ENCODE data around the gene TMEM63C. TPM values are rescaled to one million over a fixed set of nuclear protein-coding genes. Genes with fewer than 3 reads are reported as not detected.

Gene TMEM63C
- total RNA-seq, 6 donors from 2014 or later = 0.15 to 8.3 (median 0.80) TPM; not detected in 2

DNA sequence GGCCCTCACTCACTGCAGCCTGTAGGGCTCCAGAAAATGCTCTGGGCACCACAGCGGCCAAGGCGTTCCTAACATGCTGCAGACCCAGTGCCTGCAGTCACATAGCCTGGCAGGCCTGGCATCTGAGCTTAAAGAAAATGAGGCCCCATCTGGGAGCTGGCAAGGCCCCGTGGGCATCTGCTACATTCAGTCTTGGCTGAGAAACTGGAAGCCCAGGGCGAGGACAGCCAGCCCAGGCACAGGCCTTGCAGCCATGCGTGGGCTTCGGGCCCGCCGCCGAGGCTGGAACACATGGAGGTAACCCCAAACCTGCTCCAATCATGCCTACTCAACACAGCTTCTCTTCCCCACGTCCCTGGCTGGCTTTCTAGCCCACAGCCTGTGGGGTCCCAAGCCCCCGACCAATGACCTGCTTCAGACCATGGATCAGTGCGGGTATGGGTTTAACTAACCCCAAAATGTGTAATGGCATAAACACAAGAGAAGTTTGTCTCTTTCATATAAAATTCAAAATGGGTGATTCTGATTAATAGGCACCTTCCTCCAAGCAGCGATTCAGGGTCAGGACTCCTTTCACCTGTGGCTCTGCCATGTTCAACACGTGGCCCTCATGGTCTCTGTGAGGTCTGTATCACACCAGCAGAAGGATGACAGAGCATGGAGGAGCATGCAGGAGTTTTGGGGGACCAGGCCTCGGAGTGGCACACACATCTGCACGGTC, 83.0 kb downstream of the TMEM63C start:
- Histone ChIP-seq H3K9me3 (peaks cover 0 to 14% (median 8%) of the 10 kb centered on the region in 4 donors), H3K4me1 (no peaks in the 10 kb centered on the region), H3K36me3 (no peaks in the 10 kb centered on the region), H3K27me3 (no peaks in the 10 kb centered on the region), H3K4me3 (no peak overlapping the region), H3K27ac (no peak overlapping the region)
- ATAC-seq (ENCODE audit: low FRiP score in 2 of 2) (no peak), DNase-seq (peak in 1 of 2 donors; percentile 62)
- no peak for TF ChIP-seq POLR2AphosphoS5 (IDR thresholded peaks at IDR 0.05)
- TF ChIP-seq POLR2A (IDR thresholded peaks at IDR 0.05) = no peak
- TF ChIP-seq, protein P1, sequence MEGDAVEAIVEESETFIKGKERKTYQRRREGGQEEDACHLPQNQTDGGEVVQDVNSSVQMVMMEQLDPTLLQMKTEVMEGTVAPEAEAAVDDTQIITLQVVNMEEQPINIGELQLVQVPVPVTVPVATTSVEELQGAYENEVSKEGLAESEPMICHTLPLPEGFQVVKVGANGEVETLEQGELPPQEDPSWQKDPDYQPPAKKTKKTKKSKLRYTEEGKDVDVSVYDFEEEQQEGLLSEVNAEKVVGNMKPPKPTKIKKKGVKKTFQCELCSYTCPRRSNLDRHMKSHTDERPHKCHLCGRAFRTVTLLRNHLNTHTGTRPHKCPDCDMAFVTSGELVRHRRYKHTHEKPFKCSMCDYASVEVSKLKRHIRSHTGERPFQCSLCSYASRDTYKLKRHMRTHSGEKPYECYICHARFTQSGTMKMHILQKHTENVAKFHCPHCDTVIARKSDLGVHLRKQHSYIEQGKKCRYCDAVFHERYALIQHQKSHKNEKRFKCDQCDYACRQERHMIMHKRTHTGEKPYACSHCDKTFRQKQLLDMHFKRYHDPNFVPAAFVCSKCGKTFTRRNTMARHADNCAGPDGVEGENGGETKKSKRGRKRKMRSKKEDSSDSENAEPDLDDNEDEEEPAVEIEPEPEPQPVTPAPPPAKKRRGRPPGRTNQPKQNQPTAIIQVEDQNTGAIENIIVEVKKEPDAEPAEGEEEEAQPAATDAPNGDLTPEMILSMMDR (IDR thresholded peaks at IDR 0.05) = no peak
- TF ChIP-seq EP300 (IDR thresholded peaks at IDR 0.05) = no peak
- 80 to 84% methylated on average over 13 to 16 of the region's 16 CpGs for WGBS, 2 donors

DNA sequence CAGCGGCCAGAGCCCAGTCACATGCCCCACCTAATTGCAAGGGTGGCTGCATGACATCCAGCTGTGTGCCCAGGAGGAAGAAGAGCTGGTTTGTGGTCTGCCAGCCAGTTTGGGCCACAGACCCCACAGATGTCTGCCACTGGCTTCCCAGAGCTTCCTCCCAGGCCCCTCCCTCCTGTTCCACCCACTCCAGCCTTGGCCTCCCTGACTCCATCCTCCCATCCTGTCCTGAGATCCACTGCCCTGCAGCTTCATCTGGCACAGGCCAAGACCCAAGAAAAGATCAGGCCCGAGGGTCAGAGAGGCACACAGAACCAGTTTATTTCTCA, 83.6 kb downstream of the TMEM63C start:
- no peak overlapping the region for H3K27ac ChIP-seq
- H3K36me3 ChIP-seq = no peaks in the 10 kb centered on the region
- WGBS, 2 donors = 55 to 73% methylated on average over 1 to 2 of the region's 2 CpGs
- H3K4me3 ChIP-seq = no peak overlapping the region
- no peaks in the 10 kb centered on the region for H3K4me1 ChIP-seq
- ATAC-seq (ENCODE audit: low FRiP score in 2 of 2) (no peak), DNase-seq (no peak)
- peaks cover 0 to under 1% (median 0%) of the 10 kb centered on the region in 4 donors for H3K27me3 ChIP-seq
- TF ChIP-seq POLR2AphosphoS5 (IDR thresholded peaks at IDR 0.05) = no peak
- peaks cover 0 to 14% (median 8%) of the 10 kb centered on the region in 4 donors for H3K9me3 ChIP-seq

DNA sequence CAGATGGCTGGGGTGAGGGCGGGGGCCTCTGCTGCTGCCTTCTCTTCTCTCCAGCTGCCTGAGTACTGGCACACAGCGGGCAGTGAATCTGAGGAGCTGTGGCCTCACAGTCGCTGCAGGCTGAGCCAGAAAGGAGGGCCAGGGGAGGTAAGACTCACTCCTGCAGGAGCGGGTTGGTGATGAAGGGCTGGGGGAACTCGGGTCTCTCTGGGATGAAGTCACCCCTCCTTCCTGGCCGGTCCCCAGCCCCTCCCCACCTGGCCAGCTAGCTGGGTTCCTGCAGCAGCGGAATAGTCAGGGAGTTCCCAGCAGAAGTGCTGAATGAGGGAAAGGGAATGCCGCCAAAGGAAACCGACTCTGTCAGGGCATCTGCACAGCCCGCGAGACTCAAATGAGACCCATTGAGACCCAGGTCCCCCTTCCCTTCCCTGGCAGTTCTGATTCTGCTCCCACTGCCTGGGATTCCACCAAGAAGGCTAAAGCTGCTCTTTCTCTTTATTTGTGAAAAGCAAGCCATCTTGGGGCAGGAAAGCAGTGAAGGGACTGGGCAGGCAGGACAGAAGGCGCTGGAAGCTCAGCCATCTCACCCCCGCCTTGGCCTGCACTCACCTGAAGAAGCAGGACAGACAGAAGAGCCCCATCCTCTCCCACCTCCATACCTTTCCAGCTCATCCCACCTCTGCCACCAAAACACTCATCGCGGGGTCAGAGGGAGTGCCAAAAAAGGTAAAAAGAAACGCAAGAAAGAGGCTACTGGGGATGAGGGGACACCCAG, 84.2 kb downstream of the TMEM63C start:
- TF ChIP-seq, protein P1 (IDR thresholded peaks at IDR 0.05) = no peak
- TF ChIP-seq POLR2AphosphoS5 (IDR thresholded peaks at IDR 0.05) (no peak), EP300 (IDR thresholded peaks at IDR 0.05) (no peak), POLR2A (IDR thresholded peaks at IDR 0.05) (no peak)
- WGBS, 2 donors = 77% methylated on average over 10 to 16 of the region's 16 CpGs

DNA sequence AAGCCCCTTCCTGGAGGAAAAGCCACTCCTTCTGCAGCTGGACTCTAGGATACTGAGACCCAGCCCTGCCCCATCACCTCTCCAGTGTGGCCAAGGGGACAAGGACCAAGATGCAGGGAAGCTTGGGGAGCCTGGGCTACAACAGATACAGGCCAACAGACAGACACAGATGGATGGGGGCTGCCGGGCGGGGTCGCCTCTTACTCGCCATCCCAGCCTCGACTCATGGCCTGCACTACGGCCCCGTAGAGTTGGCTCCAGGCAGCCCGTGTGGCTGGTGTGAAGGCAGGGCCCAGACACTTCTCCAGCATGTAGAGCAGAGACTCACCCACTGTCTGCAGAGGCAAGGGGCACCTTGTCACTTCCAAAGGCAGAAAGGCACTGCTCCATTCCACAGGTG, 84.7 kb downstream of the TMEM63C start:
- Histone ChIP-seq H3K9me3 (peaks cover 0 to 14% (median 8%) of the 10 kb centered on the region in 4 donors), H3K4me1 (peaks cover 0 to 11% (median 0%) of the 10 kb centered on the region in 4 donors), H3K4me3 (no peak overlapping the region), H3K27ac (no peak overlapping the region), H3K36me3 (no peaks in the 10 kb centered on the region), H3K27me3 (peaks cover 0 to 12% (median 7%) of the 10 kb centered on the region in 4 donors)
- 92 to 96% methylated on average over 5 to 7 of the region's 8 CpGs for WGBS, 2 donors
- TF ChIP-seq POLR2AphosphoS5 (IDR thresholded peaks at IDR 0.05) (no peak), POLR2A (IDR thresholded peaks at IDR 0.05) (no peak), EP300 (IDR thresholded peaks at IDR 0.05) (no peak)
- TF ChIP-seq, protein P1 (IDR thresholded peaks at IDR 0.05) = no peak
- ATAC-seq (ENCODE audit: low FRiP score in 2 of 2) (no peak), DNase-seq (peak in 1 of 2 donors; percentile 50)

More for the DNA sequence above, 84.2 kb downstream of the TMEM63C start:
- peaks cover 0 to 6% (median 0%) of the 10 kb centered on the region in 4 donors for H3K4me1 ChIP-seq
- H3K9me3 ChIP-seq = peaks cover 0 to 14% (median 8%) of the 10 kb centered on the region in 4 donors
- no peaks in the 10 kb centered on the region for H3K36me3 ChIP-seq
- ATAC-seq (ENCODE audit: low FRiP score in 2 of 2) (no peak), DNase-seq (peak in 1 of 2 donors; percentile 39)
- H3K4me3 ChIP-seq = no peak overlapping the region
- H3K27ac ChIP-seq = no peak overlapping the region
- H3K27me3 ChIP-seq = peaks cover 0 to 6% (median 2%) of the 10 kb centered on the region in 4 donors

DNA sequence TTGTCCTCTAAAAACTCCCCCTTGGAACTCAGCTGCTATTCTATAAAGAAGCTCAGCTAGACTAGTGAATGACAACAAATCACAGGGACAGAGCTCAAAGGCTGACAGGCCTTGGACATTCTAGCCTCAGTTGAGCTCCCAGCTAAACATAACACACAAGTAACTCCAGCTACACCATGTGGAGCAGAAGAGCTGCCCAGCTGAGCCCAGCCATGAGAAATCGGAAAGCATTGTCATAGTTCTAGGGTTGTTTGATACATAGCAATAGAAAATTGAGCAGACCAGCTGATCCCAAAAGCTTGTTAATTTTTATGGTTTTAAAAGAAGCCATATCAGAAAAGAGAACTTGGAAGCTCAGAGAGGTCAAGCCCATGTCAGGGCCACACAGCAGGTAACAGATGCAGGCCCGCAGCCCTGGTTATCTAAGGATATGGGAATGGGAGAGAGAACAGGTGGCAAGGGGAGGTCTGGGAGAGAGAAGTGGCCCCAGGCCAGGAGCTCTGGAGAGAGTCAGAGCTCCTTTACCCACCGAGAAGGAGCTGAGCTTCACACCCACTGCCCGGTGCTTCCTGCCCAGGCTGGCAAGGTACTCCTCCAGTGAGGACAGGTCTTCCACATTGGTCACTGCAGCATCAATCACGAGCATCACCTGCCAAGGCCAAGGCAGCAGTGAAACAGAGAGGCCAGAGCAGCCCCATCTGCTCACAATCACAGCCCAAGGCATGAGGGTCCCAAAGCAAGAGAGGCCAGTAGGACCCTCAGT, 86.5 kb downstream of the TMEM63C start:
- H3K27ac ChIP-seq = no peak overlapping the region
- no peaks in the 10 kb centered on the region for H3K36me3 ChIP-seq
- no peak for TF ChIP-seq EP300 (IDR thresholded peaks at IDR 0.05)
- no peak for TF ChIP-seq POLR2A (IDR thresholded peaks at IDR 0.05)
- TF ChIP-seq POLR2AphosphoS5 (IDR thresholded peaks at IDR 0.05) = no peak
- TF ChIP-seq, protein P1 (IDR thresholded peaks at IDR 0.05) = no peak
- 79 to 83% methylated on average over 3 to 5 of the region's 5 CpGs for WGBS, 2 donors
- H3K4me3 ChIP-seq = no peak overlapping the region
- ATAC-seq (ENCODE audit: low FRiP score in 2 of 2) (no peak), DNase-seq (no peak)
- peaks cover 0 to 14% (median 8%) of the 10 kb centered on the region in 4 donors for H3K9me3 ChIP-seq
- peaks cover 0 to 11% (median 0%) of the 10 kb centered on the region in 4 donors for H3K4me1 ChIP-seq
- H3K27me3 ChIP-seq = peaks cover 0 to 14% (median 9%) of the 10 kb centered on the region in 4 donors
